Karpas-422 (cell line): ENCODE results near the gene TMEM221. TPM values are rescaled to one million over a fixed set of nuclear protein-coding genes. Genes with fewer than 3 reads are reported as not detected.

ENCODE experiments used
- DNase-seq: peaks from one replicate; pipeline ENCODE4 v3.0.0-alpha.2; 2015
- H2AFZ ChIP-seq: fragments of 200-600 bp; sonication (generic); 2 replicates; pipeline ENCODE4 v1.6.1; 2014; ENCODE audit warnings: antibody characterized with exemption, low read length, mixed read lengths
- H3K27ac ChIP-seq: fragments of 200-600 bp; sonication (generic); 2 replicates; pipeline ENCODE4 v1.5.1; 2014; ENCODE audit warnings: mild to moderate bottlenecking, low read length, moderate library complexity
- H3K27me3 ChIP-seq: fragments of 200-600 bp; sonication (generic); 2 replicates; pipeline ENCODE4 v1.6.1; 2014; ENCODE audit warnings: low read length, mixed read lengths
- H3K36me3 ChIP-seq: fragments of 200-600 bp; sonication (generic); 2 replicates; pipeline ENCODE4 v1.6.1; 2014; ENCODE audit warnings: low read length, mixed read lengths; ENCODE audit not compliant: insufficient read depth
- H3K4me1 ChIP-seq: fragments of 200-600 bp; sonication (generic); 2 replicates; pipeline ENCODE4 v1.6.1; 2014; ENCODE audit warnings: mild to moderate bottlenecking, low read length, mixed read lengths
- H3K4me2 ChIP-seq: fragments of 200-600 bp; sonication (generic); 2 replicates; pipeline ENCODE4 v1.6.1; 2014; ENCODE audit warnings: low read length, low read depth, mild to moderate bottlenecking; ENCODE audit not compliant: poor library complexity, severe bottlenecking
- H3K4me3 ChIP-seq: fragments of 200-600 bp; sonication (generic); 2 replicates; pipeline ENCODE4 v1.5.1; 2014; ENCODE audit warnings: mild to moderate bottlenecking, antibody characterized with exemption, low read length, mixed read lengths
- H3K79me2 ChIP-seq: fragments of 200-600 bp; sonication (generic); 2 replicates; pipeline ENCODE4 v1.6.1; 2014; ENCODE audit warnings: mild to moderate bottlenecking, low read length, mixed read lengths
- H3K9ac ChIP-seq: fragments of 200-600 bp; sonication (generic); 2 replicates; pipeline ENCODE4 v1.6.0; 2014; ENCODE audit warnings: low read length
- H3K9me2 ChIP-seq: fragments of 200-600 bp; sonication (generic), shearing (Covaris generic); replicated peaks from 2 replicates; pipeline ENCODE4 v1.6.0; 2014; ENCODE audit warnings: mild to moderate bottlenecking, low read length, moderate library complexity; ENCODE audit not compliant: insufficient read depth
- H3K9me3 ChIP-seq: fragments of 300-700, 200-600 bp; sonication (generic); 2 replicates; pipeline ENCODE4 v1.6.1; 2014; ENCODE audit warnings: low read length, mixed read lengths
- H4K20me1 ChIP-seq: fragments of 200-600 bp; sonication (generic); 2 replicates; pipeline ENCODE4 v1.6.1; 2014; ENCODE audit warnings: mild to moderate bottlenecking, antibody characterized with exemption, low read length, low read depth; ENCODE audit not compliant: insufficient read depth
- total RNA-seq: library from RNA; depleted of rRNA; stranded (reverse); fragments of >200 nt; shearing (Covaris generic); gene quantifications from 2 replicates; pipeline ENCODE4 v1.2.3, GENCODE V29; 2014; ENCODE audit warnings: low replicate concordance

TMEM221 gene
- total RNA-seq, 1 experiment from 2014 or later: not detected

DNA sequence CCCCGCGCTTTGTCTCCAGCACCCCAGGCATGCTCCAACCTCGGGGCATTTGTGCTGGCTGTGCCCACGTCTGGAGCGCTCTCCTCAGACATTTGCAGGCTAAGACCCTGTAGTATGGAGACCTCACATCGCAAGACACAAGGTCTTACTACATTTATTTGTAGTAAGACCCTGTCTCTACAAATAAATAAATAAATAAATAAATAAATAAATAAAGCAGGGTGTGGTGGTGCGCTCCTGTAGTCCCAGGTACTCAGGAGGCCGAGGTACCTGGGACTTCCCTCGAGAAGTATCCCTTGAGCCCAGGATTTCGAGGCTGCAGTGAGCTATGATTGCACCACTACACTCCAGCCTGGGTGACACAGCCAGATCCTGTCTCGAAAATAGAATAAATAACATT lies 7.7 kb upstream of the TMEM221 start:
- H4K20me1 ChIP-seq: no peaks in the 10 kb centered on the region
- H3K4me3 ChIP-seq: no peak overlapping the region
- no peak overlapping the region for H2AFZ ChIP-seq
- H3K79me2 ChIP-seq: no peaks in the 10 kb centered on the region
- no peaks in the 10 kb centered on the region for H3K9me2 ChIP-seq
- no peak for DNase-seq
- no peaks in the 10 kb centered on the region for H3K27me3 ChIP-seq
- H3K4me2 ChIP-seq: no peak overlapping the region
- H3K36me3 ChIP-seq: no peaks in the 10 kb centered on the region
- no peak overlapping the region for H3K27ac ChIP-seq
- no peaks in the 10 kb centered on the region for H3K4me1 ChIP-seq
- no peak overlapping the region for H3K9ac ChIP-seq
- H3K9me3 ChIP-seq: no peaks in the 10 kb centered on the region

DNA sequence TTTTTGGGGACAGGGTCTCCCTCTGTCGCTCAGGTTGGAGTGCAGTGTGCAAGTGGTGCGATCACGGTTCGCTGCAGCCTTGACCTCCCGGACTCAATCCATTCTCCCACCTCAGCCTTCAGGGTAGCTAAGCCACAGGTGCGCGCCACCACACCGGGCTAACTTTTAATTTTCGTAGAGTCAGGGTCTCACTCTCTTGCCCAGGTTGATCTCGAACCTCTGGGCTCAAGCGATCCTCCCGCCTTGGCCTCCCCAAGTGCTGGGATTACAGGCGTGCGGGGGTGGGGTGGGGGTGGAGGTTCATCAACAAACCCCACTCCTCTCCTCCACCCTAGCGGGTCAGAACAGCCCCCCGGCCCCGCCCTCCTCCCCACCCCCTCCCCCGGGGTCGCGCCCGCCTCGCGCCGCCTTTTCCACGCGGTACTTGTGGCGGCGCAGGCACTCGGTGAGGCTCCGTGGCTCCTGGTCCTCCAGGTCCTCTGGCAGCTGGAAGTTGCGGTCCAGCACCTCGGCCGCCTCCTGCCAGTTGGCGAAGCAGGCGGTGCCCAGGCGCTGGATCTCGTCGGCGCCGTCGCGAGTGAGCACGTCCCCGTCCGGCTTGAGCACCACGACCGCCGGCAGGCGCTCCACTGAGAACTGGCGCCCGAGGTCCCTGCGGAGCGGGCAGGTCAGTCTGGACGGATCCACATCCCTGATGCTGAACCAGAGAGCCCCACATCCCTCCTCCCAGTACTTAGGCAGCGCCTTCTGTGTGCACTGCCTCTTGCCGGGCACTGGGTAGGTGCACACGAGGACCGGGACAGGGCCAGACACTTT lies 7.0 kb upstream of the TMEM221 start:
- no peaks in the 10 kb centered on the region for H3K9me3 ChIP-seq
- no peaks in the 10 kb centered on the region for H4K20me1 ChIP-seq
- no peaks in the 10 kb centered on the region for H3K4me1 ChIP-seq
- no peak for DNase-seq
- H3K36me3 ChIP-seq: no peaks in the 10 kb centered on the region
- H3K9me2 ChIP-seq: no peaks in the 10 kb centered on the region
- no peaks in the 10 kb centered on the region for H3K79me2 ChIP-seq
- no peaks in the 10 kb centered on the region for H3K27me3 ChIP-seq
- no peak overlapping the region for H3K4me3 ChIP-seq
- H3K4me2 ChIP-seq: no peak overlapping the region
- no peak overlapping the region for H3K9ac ChIP-seq
- no peak overlapping the region for H3K27ac ChIP-seq
- no peak overlapping the region for H2AFZ ChIP-seq

- H3K27me3 ChIP-seq: no peaks in the 10 kb centered on the region
- H3K27ac ChIP-seq: no peak overlapping the region
- H3K36me3 ChIP-seq: no peaks in the 10 kb centered on the region
- H3K4me2 ChIP-seq: no peak overlapping the region
- H3K79me2 ChIP-seq: no peaks in the 10 kb centered on the region
- no peaks in the 10 kb centered on the region for H4K20me1 ChIP-seq
- no peak overlapping the region for H3K4me3 ChIP-seq
- H3K9me2 ChIP-seq: no peaks in the 10 kb centered on the region
- no peak for DNase-seq
- no peak overlapping the region for H3K9ac ChIP-seq
- H3K4me1 ChIP-seq: no peaks in the 10 kb centered on the region
- no peak overlapping the region for H2AFZ ChIP-seq
- no peaks in the 10 kb centered on the region for H3K9me3 ChIP-seq
These were observed 6.2 kb upstream of the TMEM221 start for GRCh38 chr19:17454576-17455071.

- H3K9me3 ChIP-seq: no peaks in the 10 kb centered on the region
- no peak overlapping the region for H3K4me2 ChIP-seq
- H3K9me2 ChIP-seq: no peaks in the 10 kb centered on the region
- H3K4me3 ChIP-seq: no peak overlapping the region
- no peaks in the 10 kb centered on the region for H3K4me1 ChIP-seq
- no peaks in the 10 kb centered on the region for H3K27me3 ChIP-seq
- H3K27ac ChIP-seq: no peak overlapping the region
- no peak for DNase-seq
- H3K36me3 ChIP-seq: no peaks in the 10 kb centered on the region
- no peaks in the 10 kb centered on the region for H4K20me1 ChIP-seq
- no peak overlapping the region for H2AFZ ChIP-seq
- no peak overlapping the region for H3K9ac ChIP-seq
- no peaks in the 10 kb centered on the region for H3K79me2 ChIP-seq
These were observed 3.4 kb upstream of the TMEM221 start for GRCh38 chr19:17451820-17452219.

- DNase-seq: no peak
- Histone ChIP-seq H3K4me3 (no peak overlapping the region), H3K9me2 (no peaks in the 10 kb centered on the region), H3K27me3 (no peaks in the 10 kb centered on the region), H3K36me3 (no peaks in the 10 kb centered on the region), H3K4me1 (no peaks in the 10 kb centered on the region), H4K20me1 (no peaks in the 10 kb centered on the region), H3K27ac (no peak overlapping the region), H2AFZ (no peak overlapping the region), H3K9me3 (no peaks in the 10 kb centered on the region), H3K9ac (no peak overlapping the region), H3K4me2 (no peak overlapping the region), H3K79me2 (no peaks in the 10 kb centered on the region)
These were observed 2.0 kb upstream of the TMEM221 start for GRCh38 chr19:17450264-17451075.

DNA sequence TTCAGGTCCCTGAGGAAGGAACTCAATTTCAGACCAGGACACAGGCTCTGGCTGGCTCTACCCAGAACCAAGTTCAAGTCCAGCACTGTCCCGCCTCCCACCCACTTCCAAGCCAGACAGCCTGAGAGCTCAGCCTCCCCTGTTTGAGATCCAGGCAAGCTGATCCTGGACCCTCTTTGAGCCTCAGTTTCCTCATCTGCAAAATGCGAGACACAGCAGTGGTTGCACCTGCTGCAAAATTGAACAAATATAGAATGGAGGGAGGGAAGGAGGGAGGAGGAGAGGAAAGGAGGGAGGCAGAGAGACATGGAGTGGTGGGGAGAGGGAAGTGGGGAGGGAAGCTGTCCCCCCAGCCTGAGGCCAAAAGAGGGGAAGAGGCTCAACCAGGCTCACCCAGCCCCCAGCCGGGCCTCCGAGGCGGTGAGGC lies 751 bp downstream of the TMEM221 start:
- no peak overlapping the region for H3K27ac ChIP-seq
- H3K36me3 ChIP-seq: no peaks in the 10 kb centered on the region
- H3K4me1 ChIP-seq: no peaks in the 10 kb centered on the region
- no peak overlapping the region for H2AFZ ChIP-seq
- no peaks in the 10 kb centered on the region for H3K9me3 ChIP-seq
- H3K27me3 ChIP-seq: no peaks in the 10 kb centered on the region
- H3K9ac ChIP-seq: no peak overlapping the region
- H3K79me2 ChIP-seq: no peaks in the 10 kb centered on the region
- DNase-seq: no peak
- H4K20me1 ChIP-seq: no peaks in the 10 kb centered on the region
- no peaks in the 10 kb centered on the region for H3K9me2 ChIP-seq
- no peak overlapping the region for H3K4me2 ChIP-seq
- no peak overlapping the region for H3K4me3 ChIP-seq

DNA sequence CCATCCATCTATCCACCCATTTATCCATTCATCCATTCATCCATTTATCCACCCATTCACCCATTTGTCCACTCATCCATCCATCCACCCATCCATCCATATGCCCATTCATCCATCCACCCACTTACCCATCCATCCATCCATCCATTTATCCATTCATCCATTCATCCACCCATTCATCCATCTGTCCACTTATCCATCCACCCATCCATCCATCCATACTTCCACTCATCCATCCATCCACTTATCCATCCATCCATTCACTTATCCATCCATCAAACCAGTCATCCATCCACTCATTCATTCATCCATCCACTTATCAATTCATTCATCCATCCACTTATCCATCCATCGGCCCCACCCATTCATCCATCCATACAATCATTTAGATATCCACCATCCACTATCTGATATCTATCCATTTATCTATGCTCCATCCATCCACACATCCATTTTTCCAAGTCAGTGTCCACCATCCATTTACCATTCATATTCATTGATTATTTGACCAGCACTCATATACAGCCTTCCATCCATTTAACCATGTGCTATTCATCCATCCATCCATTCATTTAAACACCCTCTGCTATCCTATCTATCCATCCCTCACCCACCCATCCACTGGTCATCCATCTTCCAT lies 2.8 kb downstream of the TMEM221 start:
- DNase-seq: no peak
- Histone ChIP-seq H3K79me2 (no peaks in the 10 kb centered on the region), H3K9me2 (no peaks in the 10 kb centered on the region), H3K36me3 (no peaks in the 10 kb centered on the region), H4K20me1 (no peaks in the 10 kb centered on the region), H3K27me3 (no peaks in the 10 kb centered on the region), H3K4me1 (no peaks in the 10 kb centered on the region), H3K9me3 (peaks cover 3% of the 10 kb centered on the region; the same call in 1 of the 2 replicates), H3K4me3 (no peak overlapping the region), H3K9ac (no peak overlapping the region), H3K27ac (no peak overlapping the region), H3K4me2 (no peak overlapping the region), H2AFZ (no peak overlapping the region)
